BLaER1 treated with 17β-estradiol and CSF1 and Interleukin-3, amounts not matched to agents 10 nM and 100 nM (cell line): ENCODE data around the gene TGIF2.
"Not testable (repeated sequence)": the region's sequence is repeated elsewhere in the genome, so short reads cannot be mapped to it uniquely, and the experiment has no call there.

ENCODE experiments used
- H3K27ac ChIP-seq, 11 experiments: shearing (Covaris generic); formaldehyde crosslinking; 2 replicates each; pipeline ENCODE4 v1.8.1; 2022
- H3K27me3 ChIP-seq, 11 experiments: shearing (Covaris generic); formaldehyde crosslinking; 2 replicates each; pipeline ENCODE4 v1.8.1; 2022
- H3K36me3 ChIP-seq, 11 experiments: shearing (Covaris generic); formaldehyde crosslinking; 2 replicates each; pipeline ENCODE4 v1.8.1; 2022
- H3K4me1 ChIP-seq, 10 experiments: shearing (Covaris generic); formaldehyde crosslinking; 2 replicates each; pipeline ENCODE4 v1.8.1; 2022
- H3K4me2 ChIP-seq, 11 experiments: shearing (Covaris generic); formaldehyde crosslinking; 2 replicates each; pipeline ENCODE4 v1.8.1; 2022
- H3K4me3 ChIP-seq, 10 experiments: shearing (Covaris generic); formaldehyde crosslinking; 2 replicates each; pipeline ENCODE4 v1.8.1; 2022
- H3K9ac ChIP-seq, 11 experiments: shearing (Covaris generic); formaldehyde crosslinking; 2 replicates each; pipeline ENCODE4 v1.8.1; 2022
- H3K9me3 ChIP-seq, 11 experiments: shearing (Covaris generic); formaldehyde crosslinking; replicated peaks in 1 of 11; 2 replicates each; pipeline ENCODE4 v1.8.1; 2022
- H4K20me1 ChIP-seq, 11 experiments: shearing (Covaris generic); formaldehyde crosslinking; 2 replicates each; pipeline ENCODE4 v1.8.1; 2022
- Cebpa-rat ChIP-seq, 11 experiments: shearing (Covaris generic); IDR thresholded peaks; 2 replicates each; pipeline ENCODE4 v1.8.1; 2022

TGIF2 gene

DNA sequence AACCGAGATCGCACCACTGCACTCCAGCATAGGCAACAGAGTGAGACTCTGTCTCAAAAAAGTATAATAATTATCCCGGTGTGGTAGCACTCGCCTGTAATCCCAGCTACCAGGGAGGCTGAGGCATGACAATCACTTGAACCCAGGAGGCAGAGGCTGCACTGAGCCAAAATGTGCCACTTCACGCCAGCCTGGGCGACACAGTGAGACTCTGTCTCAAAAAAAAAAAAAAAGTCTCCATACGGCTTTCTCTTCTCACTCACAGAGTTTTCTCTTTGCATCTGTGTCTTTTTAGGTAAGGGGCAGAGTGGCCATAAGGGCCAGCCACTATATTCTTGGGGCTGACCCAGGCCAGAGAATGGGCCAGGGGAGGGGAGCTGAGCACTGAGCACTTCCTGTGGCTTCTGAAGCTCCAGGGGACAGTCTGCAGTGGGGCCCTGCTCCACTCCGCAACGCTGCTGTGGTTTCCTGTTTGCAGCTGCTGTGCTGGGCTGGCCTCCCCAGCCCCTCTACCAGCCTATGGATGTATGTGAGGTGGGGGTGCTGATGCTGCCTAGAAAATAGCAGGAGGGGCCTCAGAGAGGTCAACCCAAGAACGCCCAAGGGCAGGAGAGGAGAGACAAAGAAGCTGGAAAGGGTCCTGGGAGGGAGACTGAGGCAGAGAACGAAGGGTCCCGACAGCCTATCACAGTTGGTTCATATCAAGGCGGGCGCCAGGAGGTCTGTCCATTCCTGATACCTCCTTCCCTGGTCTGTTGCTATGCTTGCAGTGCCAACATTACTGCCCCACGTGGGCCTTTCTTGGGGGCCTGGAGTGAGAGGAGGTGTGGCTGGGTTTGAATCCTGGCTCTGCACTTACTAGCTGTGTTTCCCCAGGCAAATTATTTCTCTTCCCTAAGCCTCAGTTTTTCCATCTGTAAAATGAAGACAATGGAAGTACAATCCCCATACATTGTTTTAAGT is 56.6 kb downstream of the TGIF2 start:
- no peaks in the 10 kb centered on the region for H3K9me3 ChIP-seq
- H3K4me1 ChIP-seq = peaks cover 16 to 42% (median 24%) of the 10 kb centered on the region in 10 experiments
- no peaks in the 10 kb centered on the region for H3K27me3 ChIP-seq
- no peaks in the 10 kb centered on the region for H4K20me1 ChIP-seq
- H3K4me2 ChIP-seq = peak overlapping the region; percentile 79 to 92 (median 84)
- peak overlapping the region; percentile 9 to 56 (median 46); a peak in 17 of 22 replicates for H3K9ac ChIP-seq
- TF ChIP-seq Cebpa-rat (IDR thresholded peaks at IDR 0.05) = no peak
- peak overlapping the region in 10 of 11 experiments; percentile 17 to 67 (median 58); a peak in 19 of 22 replicates for H3K27ac ChIP-seq
- no peaks in the 10 kb centered on the region for H3K36me3 ChIP-seq
- H3K4me3 ChIP-seq = peak overlapping the region in 4 of 10 experiments; percentile 2 to 11 (median 4); a peak in 2 of 20 replicates

DNA sequence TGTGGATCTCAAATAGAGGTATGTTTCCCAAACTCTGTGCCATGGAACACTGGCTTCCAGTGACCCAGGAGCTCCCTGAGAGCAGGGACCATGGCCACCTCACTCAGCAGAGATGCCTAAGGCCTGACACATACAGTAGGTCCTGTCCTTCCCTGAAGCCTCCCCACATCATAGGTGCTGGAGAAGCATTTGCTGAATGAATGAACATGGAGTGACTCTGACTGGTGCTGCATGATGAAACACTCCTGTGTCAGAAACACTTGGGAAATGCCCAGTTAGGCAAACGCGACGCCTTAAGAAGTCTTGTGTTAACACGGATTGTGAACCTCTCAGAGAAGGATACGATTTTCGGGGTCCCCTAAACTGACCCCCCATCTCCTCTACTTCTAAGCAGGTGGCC is 58.2 kb downstream of the TGIF2 start:
- no peak for TF ChIP-seq Cebpa-rat (IDR thresholded peaks at IDR 0.05)
- Histone ChIP-seq H4K20me1 (no peaks in the 10 kb centered on the region), H3K36me3 (no peaks in the 10 kb centered on the region), H3K4me3 (no peak overlapping the region), H3K27me3 (no peaks in the 10 kb centered on the region), H3K4me2 (no peak overlapping the region), H3K27ac (no peak overlapping the region), H3K4me1 (peaks cover 16 to 42% (median 24%) of the 10 kb centered on the region in 10 experiments), H3K9me3 (no peaks in the 10 kb centered on the region), H3K9ac (no peak overlapping the region)

GRCh38 chr20:36632147-36632486 is 58.7 kb downstream of the TGIF2 start:
- no peak overlapping the region for H3K27ac ChIP-seq

GRCh38 chr20:36632487-36633284 is 59.3 kb downstream of the TGIF2 start:
- H3K4me2 ChIP-seq = no peak overlapping the region
- no peak overlapping the region; a peak in 1 of 22 replicates for H3K27ac ChIP-seq
- H3K9ac ChIP-seq = no peak overlapping the region; a peak in 1 of 22 replicates
- no peaks in the 10 kb centered on the region for H4K20me1 ChIP-seq
- no peak overlapping the region for H3K4me3 ChIP-seq
- H3K9me3 ChIP-seq = no peaks in the 10 kb centered on the region
- H3K4me1 ChIP-seq = peaks cover 16 to 42% (median 24%) of the 10 kb centered on the region in 10 experiments
- TF ChIP-seq Cebpa-rat (IDR thresholded peaks at IDR 0.05) = no peak
- no peaks in the 10 kb centered on the region for H3K36me3 ChIP-seq
- H3K27me3 ChIP-seq = no peaks in the 10 kb centered on the region

More at GRCh38 chr20:36632147-36632486, 58.7 kb downstream of the TGIF2 start:
- Histone ChIP-seq H3K27me3 (no peaks in the 10 kb centered on the region), H3K4me3 (no peak overlapping the region), H3K9me3 (no peaks in the 10 kb centered on the region), H3K36me3 (no peaks in the 10 kb centered on the region), H3K4me2 (no peak overlapping the region), H3K9ac (no peak overlapping the region), H3K4me1 (peaks cover 16 to 42% (median 24%) of the 10 kb centered on the region in 10 experiments), H4K20me1 (no peaks in the 10 kb centered on the region)
- no peak for TF ChIP-seq Cebpa-rat (IDR thresholded peaks at IDR 0.05)

GRCh38 chr20:36633285-36633772 is 59.9 kb downstream of the TGIF2 start:
- no peaks in the 10 kb centered on the region for H3K9me3 ChIP-seq
- H3K4me3 ChIP-seq = no peak overlapping the region
- no peaks in the 10 kb centered on the region for H3K36me3 ChIP-seq
- H4K20me1 ChIP-seq = no peaks in the 10 kb centered on the region
- H3K27me3 ChIP-seq = no peaks in the 10 kb centered on the region
- no peak overlapping the region; a peak in 1 of 22 replicates for H3K9ac ChIP-seq
- peaks cover 16 to 35% (median 24%) of the 10 kb centered on the region in 10 experiments for H3K4me1 ChIP-seq
- H3K4me2 ChIP-seq = no peak overlapping the region
- no peak for TF ChIP-seq Cebpa-rat (IDR thresholded peaks at IDR 0.05)
- H3K27ac ChIP-seq = no peak overlapping the region

DNA sequence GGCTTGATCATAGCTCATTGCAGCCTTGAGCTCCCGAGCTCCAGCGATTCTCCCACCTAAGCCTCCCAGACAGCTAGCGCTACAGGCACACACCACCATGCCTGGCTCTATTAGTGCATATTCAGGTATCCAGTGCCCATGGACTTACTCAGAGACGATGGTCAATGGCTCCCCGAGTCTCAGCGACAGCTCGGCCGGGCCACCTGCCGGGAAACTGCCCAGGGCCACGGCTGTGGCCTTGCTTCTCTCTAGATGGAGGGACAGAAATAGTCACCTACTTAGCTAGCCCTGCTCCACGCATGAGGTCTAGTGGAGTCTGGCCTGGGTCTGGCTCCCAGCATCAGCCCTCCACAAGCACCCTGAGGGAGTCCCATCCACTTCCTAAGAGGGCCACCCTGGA is 60.9 kb downstream of the TGIF2 start:
- H3K4me1 ChIP-seq = peaks cover 14 to 26% (median 18%) of the 10 kb centered on the region in 10 experiments
- H3K27me3 ChIP-seq = no peaks in the 10 kb centered on the region
- H3K4me2 ChIP-seq = no peak overlapping the region
- H4K20me1 ChIP-seq = no peaks in the 10 kb centered on the region
- no peaks in the 10 kb centered on the region for H3K36me3 ChIP-seq
- no peak overlapping the region for H3K27ac ChIP-seq
- no peak overlapping the region for H3K9ac ChIP-seq
- no peak overlapping the region for H3K4me3 ChIP-seq
- TF ChIP-seq Cebpa-rat (IDR thresholded peaks at IDR 0.05) = no peak
- no peaks in the 10 kb centered on the region for H3K9me3 ChIP-seq

GRCh38 chr20:36638876-36639400 is 65.5 kb downstream of the TGIF2 start:
- H3K4me3 ChIP-seq, H3K9me3 ChIP-seq, H3K36me3 ChIP-seq, H3K4me2 ChIP-seq, H3K27me3 ChIP-seq, H4K20me1 ChIP-seq, H3K9ac ChIP-seq, H3K27ac ChIP-seq: not testable (repeated sequence)
- H3K4me1 ChIP-seq = peaks cover 0 to 10% (median 1%) of the 10 kb centered on the region in 10 experiments; a peak in 8 of 20 replicates

DNA sequence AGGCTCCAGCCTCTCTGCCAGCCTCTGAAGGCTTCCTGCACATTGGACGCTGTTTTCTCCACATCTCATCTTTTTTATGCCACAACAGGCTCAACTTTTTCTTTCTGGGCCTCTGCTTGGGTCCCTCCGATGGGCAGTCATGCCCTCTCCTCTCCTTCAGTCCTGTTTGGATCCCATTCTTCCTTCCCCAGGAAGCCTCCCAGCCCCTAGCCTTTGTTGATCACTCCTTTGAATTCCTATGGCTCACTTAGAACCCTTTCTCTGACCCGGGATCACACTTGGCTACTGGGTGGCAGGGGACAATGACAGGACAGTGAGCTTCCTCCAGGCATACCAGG is 68.1 kb downstream of the TGIF2 start:
- H3K27me3 ChIP-seq = no peaks in the 10 kb centered on the region
- H3K4me2 ChIP-seq = no peak overlapping the region
- no peak overlapping the region for H3K27ac ChIP-seq
- H3K4me1 ChIP-seq = peaks cover 10 to 27% (median 20%) of the 10 kb centered on the region in 10 experiments
- TF ChIP-seq Cebpa-rat (IDR thresholded peaks at IDR 0.05) = no peak
- no peaks in the 10 kb centered on the region for H3K36me3 ChIP-seq
- no peak overlapping the region for H3K4me3 ChIP-seq
- H3K9ac ChIP-seq = no peak overlapping the region
- no peaks in the 10 kb centered on the region for H3K9me3 ChIP-seq
- no peaks in the 10 kb centered on the region for H4K20me1 ChIP-seq

DNA sequence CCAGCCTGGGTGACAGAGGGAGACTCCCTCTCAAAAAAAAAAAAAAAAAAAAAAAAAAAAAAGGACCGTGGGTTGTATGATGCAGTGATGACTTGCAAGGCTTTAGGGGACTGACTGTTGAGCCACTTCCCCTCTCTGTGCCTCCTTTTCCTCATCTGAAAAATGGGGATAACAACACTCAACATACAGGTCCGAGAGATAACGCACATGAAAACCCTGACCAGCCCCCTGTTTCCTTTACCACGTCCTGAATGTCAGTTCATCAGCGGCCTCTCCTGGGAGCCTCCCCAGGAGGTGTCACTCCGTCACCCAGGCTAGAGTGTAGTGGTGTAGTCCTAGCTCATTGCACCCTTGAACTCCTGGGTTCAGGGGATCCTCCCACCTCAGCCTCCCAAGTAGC is 68.7 kb downstream of the TGIF2 start:
- no peak for TF ChIP-seq Cebpa-rat (IDR thresholded peaks at IDR 0.05)
- H3K4me1 ChIP-seq = peaks cover 12 to 29% (median 22%) of the 10 kb centered on the region in 10 experiments
- no peaks in the 10 kb centered on the region for H3K36me3 ChIP-seq
- no peak overlapping the region for H3K9ac ChIP-seq
- H3K27ac ChIP-seq = no peak overlapping the region
- H3K4me2 ChIP-seq = 0 out of 22 replicates have a peak overlapping the region, but pooled peaks of 1 of the 11 experiments have one; percentile 5
- H4K20me1 ChIP-seq = no peaks in the 10 kb centered on the region
- no peak overlapping the region for H3K4me3 ChIP-seq
- H3K27me3 ChIP-seq = no peaks in the 10 kb centered on the region
- no peaks in the 10 kb centered on the region for H3K9me3 ChIP-seq
